ENCODE data around the gene ADCY3. TPM values are rescaled to one million over a fixed set of nuclear protein-coding genes. Genes with fewer than 3 reads are reported as not detected.

The ADCY3 gene
- total RNA-seq, 2 experiments from 2014 or later = 28.1 to 31.4 TPM

- no peak overlapping the region for H3K27ac Mint-ChIP-seq
- H3K4me1 Mint-ChIP-seq (ENCODE audit: low read depth) = peaks cover 26% of the 10 kb centered on the region
- no peaks in the 10 kb centered on the region for H3K27me3 ChIP-seq (ENCODE audit: control insufficient read depth in 1 of 2, insufficient read depth in 2 of 2, low read length in 2 of 2)
- H3K27ac ChIP-seq (ENCODE audit: low read depth in 1 of 2, low read length in 2 of 2) = no peak overlapping the region
- no peaks in the 10 kb centered on the region for H3K9me3 ChIP-seq (ENCODE audit: control insufficient read depth in 1 of 2, insufficient read depth in 1 of 2, low read length in 2 of 2)
- ChIA-PET CTCF (no interaction called here), POLR2A (no interaction called here)
- peaks cover 7% of the 10 kb centered on the region for H3K36me3 Mint-ChIP-seq (ENCODE audit: low read depth)
- H3K4me3 ChIP-seq (ENCODE audit: low read length) = no peak overlapping the region
- H3K4me3 Mint-ChIP-seq = no peak overlapping the region
- no peak for TF ChIP-seq CTCF (IDR thresholded peaks at IDR 0.05)
- no peaks in the 10 kb centered on the region for H3K9me3 Mint-ChIP-seq
- DNase-seq (no peak), ATAC-seq (ENCODE audit: poor library complexity) (no peak)
- peaks cover 7% of the 10 kb centered on the region for H3K36me3 ChIP-seq (ENCODE audit: insufficient read depth, low read length)
- intact Hi-C loops (cut with DNase I, micrococcal nuclease) = loop anchor here (5.0 kb wide), 2 partner anchors 430 to 510 kb away; partner anchors contain the start of gene NCOA1 (in 1 of the 2)
- no peaks in the 10 kb centered on the region for H3K27me3 Mint-ChIP-seq
- peaks cover 47% of the 10 kb centered on the region for H3K4me1 ChIP-seq (ENCODE audit: insufficient read depth, low read length)
Observed at GRCh38 chr2:24922556-24922955, 2.5 kb upstream of the ADCY3 start.

GRCh38 chr2:24920809-24921441, 888 bp upstream of the ADCY3 start:
- peak overlapping the region; percentile 14 for H3K27ac Mint-ChIP-seq
- peak overlapping the region; percentile 91 for H3K4me3 Mint-ChIP-seq
- ATAC-seq (ENCODE audit: poor library complexity) (no peak), DNase-seq (peak in 5 of 14 experiments; percentile 7 to 45 (median 32))
- no peaks in the 10 kb centered on the region for H3K9me3 ChIP-seq (ENCODE audit: control insufficient read depth in 1 of 2, insufficient read depth in 1 of 2, low read length in 2 of 2)
- peak overlapping the region in 1 of 2 donors; percentile 40 for H3K27ac ChIP-seq (ENCODE audit: low read depth in 1 of 2, low read length in 2 of 2)
- peak overlapping the region; percentile 50 for H3K4me3 ChIP-seq (ENCODE audit: low read length)
- no peak for TF ChIP-seq CTCF (IDR thresholded peaks at IDR 0.05)
- H3K4me1 ChIP-seq (ENCODE audit: insufficient read depth, low read length) = peaks cover 40% of the 10 kb centered on the region
- H3K27me3 Mint-ChIP-seq = no peaks in the 10 kb centered on the region
- intact Hi-C loops (cut with DNase I, micrococcal nuclease) = loop anchor here (1.0 to 5.0 kb wide), 3 partner anchors 50 to 509 kb away; partner anchors contain the start of genes DNAJC27 (in 1 of the 2) and NCOA1 (in 1 of the 2)
- H3K36me3 ChIP-seq (ENCODE audit: insufficient read depth, low read length) = peaks cover 8% of the 10 kb centered on the region
- ChIA-PET POLR2A (interaction anchor here (1.1 to 1.2 kb wide), 2 partner anchors 24 to 50 kb away, joined by 3 to 4 read pairs; no protein-coding TSS in a partner anchor), CTCF (no interaction called here)
- H3K9me3 Mint-ChIP-seq = no peaks in the 10 kb centered on the region
- no peaks in the 10 kb centered on the region for H3K27me3 ChIP-seq (ENCODE audit: control insufficient read depth in 1 of 2, insufficient read depth in 2 of 2, low read length in 2 of 2)
- peaks cover 9% of the 10 kb centered on the region for H3K36me3 Mint-ChIP-seq (ENCODE audit: low read depth)
- peaks cover 34% of the 10 kb centered on the region for H3K4me1 Mint-ChIP-seq (ENCODE audit: low read depth)

DNA sequence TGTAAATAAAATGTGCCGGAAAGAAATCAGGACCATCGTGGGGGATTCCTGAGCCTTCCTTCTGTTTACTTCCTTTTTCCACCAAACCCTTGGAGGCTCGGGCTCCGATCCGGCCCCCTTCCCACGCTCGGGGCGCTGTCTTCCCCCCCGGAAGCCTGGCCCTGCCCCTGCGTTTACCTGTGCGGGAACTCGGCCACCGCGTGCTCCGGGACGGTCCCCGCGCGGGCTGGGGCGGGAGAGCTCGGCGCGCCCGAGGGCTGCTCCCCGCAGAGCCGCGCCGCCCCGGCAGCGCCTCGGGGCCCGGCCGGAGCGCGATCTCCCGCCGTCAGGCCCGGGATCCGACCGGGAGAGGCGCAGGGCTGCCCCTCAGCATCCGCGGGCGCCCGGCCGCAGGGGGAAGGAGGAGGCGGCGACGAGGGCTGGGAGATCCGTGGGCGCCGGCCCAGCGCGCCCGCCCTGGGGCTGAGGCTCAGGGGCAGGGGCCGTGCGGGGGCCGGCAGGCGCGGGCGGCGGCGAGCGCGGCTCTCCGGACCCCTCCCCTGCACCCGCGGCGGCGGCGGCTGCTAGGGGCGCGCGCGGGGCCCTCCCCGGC, 435 bp downstream of the ADCY3 start:
- POLR2A ChIA-PET = interaction anchor here (0.6 to 1.2 kb wide), 3 partner anchors 51 to 843 kb away, joined by 3 to 4 read pairs (median 3); partner anchors contain the start of genes CENPO, PTRHD1 and SF3B6
- no peaks in the 10 kb centered on the region for H3K27me3 ChIP-seq (ENCODE audit: control insufficient read depth in 1 of 2, insufficient read depth in 2 of 2, low read length in 2 of 2)
- H3K27me3 Mint-ChIP-seq = no peaks in the 10 kb centered on the region
- H3K9me3 ChIP-seq (ENCODE audit: control insufficient read depth in 1 of 2, insufficient read depth in 1 of 2, low read length in 2 of 2) = no peaks in the 10 kb centered on the region
- peak overlapping the region; percentile 69 for H3K27ac Mint-ChIP-seq
- no peak for TF ChIP-seq CTCF (IDR thresholded peaks at IDR 0.05)
- H3K36me3 Mint-ChIP-seq (ENCODE audit: low read depth) = peaks cover 9% of the 10 kb centered on the region
- H3K36me3 ChIP-seq (ENCODE audit: insufficient read depth, low read length) = peaks cover 11% of the 10 kb centered on the region
- peak; percentile 28 for ATAC-seq (ENCODE audit: poor library complexity)
- peaks cover 37% of the 10 kb centered on the region for H3K4me1 ChIP-seq (ENCODE audit: insufficient read depth, low read length)
- peak overlapping the region; percentile 60 for H3K4me3 ChIP-seq (ENCODE audit: low read length)
- H3K9me3 Mint-ChIP-seq = no peaks in the 10 kb centered on the region
- peak overlapping the region; percentile 97 for H3K4me3 Mint-ChIP-seq
- no peak overlapping the region for H3K27ac ChIP-seq (ENCODE audit: low read depth in 1 of 2, low read length in 2 of 2)
- CTCF ChIA-PET = no interaction called here
- intact Hi-C loops (cut with DNase I, micrococcal nuclease) = loop anchor here (1.0 to 5.0 kb wide), 4 partner anchors 52 to 507 kb away; partner anchors contain the start of genes DNAJC27 (in 1 of the 2) and NCOA1 (in 1 of the 2)
- peaks cover 34% of the 10 kb centered on the region for H3K4me1 Mint-ChIP-seq (ENCODE audit: low read depth)
- peak in 2 of 14 experiments; percentile 8 to 44 for DNase-seq
